Posterior cingulate gyrus (tissue), 11 donors: ENCODE data around the gene IGF1R.

Experiments
- DNase-seq, 10 donors: peaks; one replicate each; pipeline versions ENCODE4 v3.0.0 to v3.0.0-alpha.2; 2020 to 2021; ENCODE audit warnings: mixed read lengths in 3 of 10
- intact Hi-C: fragments of 100-400 bp; cut with DNase I; formaldehyde crosslinking; loops from one replicate; pipeline ENCODE4 v1.15.1; 2023

Gene IGF1R

DNA sequence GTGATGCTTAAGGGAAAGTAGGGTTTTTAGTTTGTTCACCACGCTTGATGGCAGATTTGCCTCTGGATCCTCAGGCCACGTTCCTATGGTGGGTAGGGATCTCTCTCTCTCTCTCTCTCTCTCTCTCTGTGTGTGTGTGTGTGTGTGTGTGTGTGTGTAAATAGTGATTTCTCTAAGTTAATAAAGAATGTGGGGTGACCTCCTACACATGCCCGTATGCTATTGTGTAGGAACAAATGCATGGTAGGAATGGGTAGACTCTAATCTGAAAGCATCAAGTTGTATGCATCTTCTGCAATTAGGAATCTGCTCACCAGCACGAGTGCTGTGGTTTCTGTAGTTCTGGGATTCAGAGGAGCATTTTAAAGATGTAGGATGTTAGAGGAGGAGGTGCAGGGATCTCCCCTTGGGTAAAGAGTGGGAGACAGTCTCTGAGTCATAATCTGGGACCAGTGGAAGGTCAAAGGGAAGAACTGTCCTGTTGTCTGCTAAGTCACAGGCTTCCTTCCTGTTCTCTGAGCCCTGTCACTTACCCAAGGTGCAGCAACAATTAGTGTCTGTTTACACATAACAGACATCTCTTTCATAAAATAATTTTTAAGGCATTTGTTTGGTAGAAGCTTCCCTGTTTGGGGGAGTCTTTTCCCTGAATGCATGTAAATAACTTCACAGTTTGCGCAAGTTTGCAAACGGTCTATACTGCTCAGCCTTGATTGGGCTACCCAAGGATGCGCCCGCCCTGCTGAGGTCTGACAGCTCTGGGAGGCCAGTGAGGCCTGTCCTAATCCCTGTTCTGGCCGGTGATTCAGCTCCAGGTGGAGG lies 139.8 kb downstream of the IGF1R start:
- intact Hi-C loops = no loop called here
- no peak for DNase-seq

DNA sequence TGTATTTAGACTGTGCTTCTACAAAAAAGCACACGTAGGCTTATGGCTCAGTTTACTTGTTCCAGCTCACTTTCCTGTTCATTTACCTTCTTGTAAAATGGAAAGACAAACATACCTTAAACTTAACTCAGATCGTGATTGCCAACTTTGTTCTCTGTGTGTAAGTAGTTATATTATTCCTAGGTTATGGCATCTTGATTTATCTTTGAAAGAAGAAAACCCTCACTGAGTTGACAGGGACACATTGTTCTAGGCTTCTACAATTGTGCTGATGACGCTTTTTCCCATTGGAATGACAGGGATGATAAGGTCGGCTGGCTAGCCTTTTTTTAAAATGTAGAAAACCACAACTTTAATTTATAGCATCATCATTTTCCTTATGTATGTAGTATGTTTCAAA lies 140.7 kb downstream of the IGF1R start:
- intact Hi-C loops = no loop called here

DNA sequence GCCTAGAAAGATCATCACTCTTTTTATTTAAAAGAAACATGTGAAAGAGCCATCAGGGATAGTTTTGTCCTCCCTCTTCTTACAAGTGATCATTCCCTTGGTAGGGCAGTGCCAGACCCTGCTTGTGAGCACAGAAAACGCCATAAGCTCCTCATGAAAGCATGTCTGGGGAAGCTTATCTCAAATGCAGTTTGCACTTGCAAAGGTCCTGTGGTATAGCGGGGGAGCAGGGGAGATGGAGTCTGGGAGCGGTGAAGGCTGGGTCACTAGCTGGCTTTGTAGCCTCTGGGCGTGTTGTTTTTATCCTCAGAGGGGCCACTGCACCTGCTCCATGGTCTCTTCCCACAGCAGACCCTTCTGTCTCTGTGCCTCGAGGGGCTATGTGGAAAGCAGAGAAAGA lies 141.9 kb downstream of the IGF1R start:
- intact Hi-C loops = no loop called here
- DNase-seq = no peak

More for the DNA sequence above, 140.7 kb downstream of the IGF1R start:
- no peak for DNase-seq

DNA sequence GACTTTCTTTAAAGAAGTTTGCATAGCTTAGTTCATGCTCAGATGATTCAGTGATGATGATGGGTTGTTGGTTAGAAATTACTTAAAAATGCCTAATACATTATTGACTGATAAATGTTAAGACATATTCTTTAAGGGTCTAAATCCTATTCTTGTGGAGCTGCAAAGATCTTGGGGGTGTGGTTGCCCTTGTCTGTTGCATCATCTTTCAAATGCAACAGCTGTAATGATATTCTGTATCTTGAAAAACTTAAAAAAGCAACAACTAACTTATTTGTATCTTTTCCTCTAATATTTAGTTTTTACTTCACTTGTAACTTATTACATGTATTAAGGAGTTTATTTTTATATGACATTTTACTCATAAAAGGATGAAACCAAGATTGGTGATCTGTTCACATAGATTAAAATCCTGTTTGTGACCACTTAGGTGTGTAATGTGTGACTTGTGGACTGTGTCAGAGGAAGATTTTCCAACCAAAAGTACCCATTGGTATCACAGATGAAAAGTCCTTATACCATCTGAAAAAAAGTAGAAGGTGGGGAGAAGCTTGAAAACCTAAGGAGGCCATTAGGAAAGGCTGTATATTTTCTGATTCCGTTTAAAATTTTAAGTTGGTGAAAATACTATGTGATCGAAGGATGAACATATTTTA lies 142.8 kb downstream of the IGF1R start:
- no peak for DNase-seq
- intact Hi-C loops = no loop called here

DNA sequence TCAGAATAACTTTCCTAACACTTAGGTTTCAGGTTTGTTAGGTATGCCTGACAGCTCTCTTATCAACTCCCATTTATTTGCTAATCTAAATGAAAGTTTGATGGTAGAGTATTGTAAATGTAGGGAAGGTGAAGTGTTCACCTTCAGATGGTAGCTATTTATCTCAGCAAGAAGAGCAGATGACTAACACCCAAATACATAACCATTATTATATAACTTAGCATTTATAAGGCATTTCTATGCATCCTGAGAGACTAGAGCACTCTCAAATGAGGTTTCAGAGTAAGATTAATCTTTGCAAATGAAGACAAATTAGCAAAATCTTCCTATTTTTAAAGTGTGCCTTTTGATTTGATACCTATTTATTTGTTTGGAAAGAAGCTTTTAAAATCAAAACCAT lies 143.8 kb downstream of the IGF1R start:
- DNase-seq = no peak
- intact Hi-C loops = no loop called here

DNA sequence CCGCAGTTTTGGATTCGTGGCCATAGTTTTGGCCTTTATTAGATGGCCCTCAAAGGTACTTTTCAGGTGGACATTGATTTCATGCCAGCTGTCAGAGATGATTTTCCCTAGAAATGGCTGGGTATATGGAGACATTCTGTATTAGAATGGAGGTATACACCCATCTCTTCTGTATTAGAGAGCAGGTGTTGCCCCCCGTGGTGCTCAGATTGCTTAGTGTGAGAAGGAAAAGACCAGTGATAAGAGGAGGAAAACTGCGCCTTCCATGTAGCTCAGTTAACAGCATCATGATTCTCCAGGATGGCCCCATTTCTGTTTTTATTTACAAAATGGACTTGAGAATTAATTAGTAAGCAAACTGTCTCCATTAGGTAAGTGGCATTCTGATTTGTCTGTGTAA lies 145.9 kb downstream of the IGF1R start:
- intact Hi-C loops = no loop called here
- no peak for DNase-seq

DNA sequence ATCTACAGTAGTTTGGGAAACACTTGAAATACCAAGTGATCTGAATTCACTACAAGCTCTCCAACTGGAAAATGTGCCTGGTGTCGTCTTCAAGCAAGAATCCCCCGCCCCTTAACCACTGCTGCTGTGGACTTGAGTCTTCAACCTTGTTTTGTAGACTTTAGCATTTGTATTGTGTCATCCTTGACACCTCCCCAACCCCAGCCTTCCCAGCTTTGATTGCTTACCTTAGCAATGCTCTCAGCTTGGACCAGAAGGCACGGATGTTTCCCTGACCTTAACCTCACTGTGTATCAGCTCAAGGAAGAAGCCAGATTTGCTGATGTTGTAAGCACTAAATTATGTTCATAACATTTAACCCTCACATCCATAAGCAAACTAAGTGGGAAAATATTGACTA lies 146.4 kb downstream of the IGF1R start:
- DNase-seq = no peak
- intact Hi-C loops = no loop called here

DNA sequence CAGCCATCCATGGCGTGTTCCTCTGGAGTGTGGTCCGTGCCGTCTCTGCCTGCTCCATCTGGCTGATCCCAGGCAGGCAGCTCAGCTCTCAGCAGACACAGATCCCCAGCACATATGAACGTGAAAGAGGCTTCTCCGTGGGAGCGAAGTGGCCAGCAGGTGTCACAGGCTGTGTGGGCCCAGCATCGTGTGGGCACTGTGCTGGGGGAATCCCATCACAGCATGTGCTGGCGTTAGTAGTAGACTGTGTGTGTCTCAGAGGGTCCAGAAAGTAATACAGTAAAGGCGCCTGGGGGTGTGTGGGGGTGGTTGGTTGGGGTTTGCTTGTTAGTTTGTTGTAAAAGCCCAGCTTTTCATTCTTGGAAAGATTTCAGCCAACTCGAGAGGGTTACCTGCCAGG lies 147.6 kb downstream of the IGF1R start:
- DNase-seq = peak in 3 of 10 donors; percentile 19 to 87 (median 33)
- intact Hi-C loops = no loop called here

DNA sequence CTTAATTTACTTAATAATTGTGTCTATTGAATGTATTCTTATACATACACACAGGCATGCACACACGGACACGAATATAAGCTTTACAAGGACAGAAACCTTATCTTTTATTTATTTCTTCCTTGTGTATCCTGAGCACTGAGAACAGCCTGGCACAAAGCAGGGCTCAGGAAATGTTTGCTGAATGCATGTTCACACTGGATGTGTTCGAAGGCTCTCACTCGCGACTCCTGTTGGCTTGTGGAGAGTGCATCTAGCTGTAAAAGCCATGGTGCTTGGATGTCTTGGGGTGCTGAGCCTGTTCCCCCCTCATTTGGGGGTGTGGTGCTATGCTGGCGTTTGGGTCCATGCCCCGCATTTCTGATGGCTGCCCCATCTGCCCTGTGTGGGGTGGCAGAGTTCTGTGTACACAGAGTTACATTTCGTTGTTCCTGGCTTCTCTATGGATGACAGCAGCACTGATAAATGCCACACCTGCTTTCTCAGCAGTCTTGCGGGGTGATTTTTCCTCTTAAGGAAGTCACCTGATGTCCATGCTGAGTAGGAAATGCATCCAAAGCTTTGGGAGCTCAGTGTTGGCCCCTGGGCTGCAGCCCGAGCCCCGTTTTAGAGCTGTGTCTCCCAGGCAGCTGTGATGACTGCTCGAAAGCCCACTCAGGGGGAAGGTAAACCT lies 148.5 kb downstream of the IGF1R start:
- intact Hi-C loops = no loop called here
- no peak for DNase-seq

DNA sequence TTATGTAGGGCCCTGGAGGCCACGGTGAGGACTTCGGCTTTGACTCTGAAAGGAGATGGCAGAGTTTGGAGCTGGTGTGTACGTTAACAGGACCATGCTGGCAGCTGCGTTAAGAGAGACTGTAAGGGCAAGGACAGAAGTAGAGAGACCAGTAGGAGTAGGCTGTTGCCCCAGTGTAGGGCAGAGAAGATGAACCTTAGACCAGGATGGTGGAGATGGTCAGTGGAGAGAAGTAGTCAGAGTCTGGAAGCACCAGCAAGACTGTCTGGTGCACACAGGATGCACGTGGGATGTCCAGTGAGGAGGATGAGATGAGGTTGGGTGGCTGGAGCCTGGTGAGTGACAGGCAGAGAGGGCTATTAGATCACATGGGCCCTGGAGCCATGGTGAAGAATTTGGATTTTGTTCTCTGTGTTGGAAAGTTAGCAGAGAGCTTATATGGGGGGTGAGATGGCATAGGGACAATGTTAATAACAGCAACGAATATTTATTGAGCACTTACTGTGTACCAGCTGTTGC lies 150.1 kb downstream of the IGF1R start:
- intact Hi-C loops = loop anchor here (2.0 kb wide), 1 partner anchor 18 kb away; no protein-coding TSS in a partner anchor
- no peak for DNase-seq

DNA sequence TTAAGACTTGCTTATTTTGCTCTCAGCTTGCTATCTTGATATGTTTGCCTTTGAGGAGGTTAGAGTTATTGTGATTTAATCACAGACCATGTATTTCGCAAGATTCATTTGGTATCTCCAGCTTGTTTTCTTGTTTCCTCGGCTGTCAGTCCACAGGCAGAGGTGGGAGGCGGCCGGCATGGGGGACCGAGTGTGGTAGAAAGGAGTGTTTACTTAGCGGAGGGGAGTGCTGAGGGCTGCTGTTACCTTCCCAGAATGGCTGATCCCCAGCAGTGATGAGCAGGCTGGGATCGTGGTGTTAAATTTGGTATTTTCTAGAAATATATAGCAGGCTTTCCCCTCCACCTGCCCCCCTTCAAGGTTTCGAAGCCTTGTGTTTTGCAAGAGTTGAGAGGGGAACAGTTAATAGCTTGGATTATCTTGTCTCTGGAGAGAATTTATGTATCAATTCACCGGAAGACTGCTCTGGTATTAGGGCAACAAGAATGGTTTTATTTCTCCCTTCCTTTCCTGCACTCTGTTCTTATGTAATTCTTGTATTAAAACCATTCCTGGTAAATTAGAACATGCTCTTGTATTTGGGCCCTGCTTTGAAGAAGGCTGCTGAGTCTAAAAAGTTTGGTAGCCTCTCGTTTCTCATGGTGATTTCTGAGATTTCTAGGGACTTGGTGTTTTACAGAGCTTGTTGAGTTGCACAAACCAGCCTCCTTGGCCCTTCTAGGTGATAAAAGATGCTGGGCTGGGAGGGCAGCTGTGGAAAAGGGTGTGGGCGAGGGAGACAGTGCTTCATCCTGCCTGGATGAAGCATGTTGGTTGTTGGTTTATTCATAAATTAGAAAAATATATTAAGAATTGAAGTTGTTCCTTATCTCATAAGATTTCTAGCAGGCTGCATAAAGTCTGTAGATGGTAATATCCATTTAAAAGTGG lies 151.4 kb downstream of the IGF1R start:
- intact Hi-C loops = loop anchor here (2.0 kb wide), 3 partner anchors 15 to 151 kb away; partner anchors contain the start of gene IGF1R
- peak in 1 of 10 donors; percentile 74 for DNase-seq

DNA sequence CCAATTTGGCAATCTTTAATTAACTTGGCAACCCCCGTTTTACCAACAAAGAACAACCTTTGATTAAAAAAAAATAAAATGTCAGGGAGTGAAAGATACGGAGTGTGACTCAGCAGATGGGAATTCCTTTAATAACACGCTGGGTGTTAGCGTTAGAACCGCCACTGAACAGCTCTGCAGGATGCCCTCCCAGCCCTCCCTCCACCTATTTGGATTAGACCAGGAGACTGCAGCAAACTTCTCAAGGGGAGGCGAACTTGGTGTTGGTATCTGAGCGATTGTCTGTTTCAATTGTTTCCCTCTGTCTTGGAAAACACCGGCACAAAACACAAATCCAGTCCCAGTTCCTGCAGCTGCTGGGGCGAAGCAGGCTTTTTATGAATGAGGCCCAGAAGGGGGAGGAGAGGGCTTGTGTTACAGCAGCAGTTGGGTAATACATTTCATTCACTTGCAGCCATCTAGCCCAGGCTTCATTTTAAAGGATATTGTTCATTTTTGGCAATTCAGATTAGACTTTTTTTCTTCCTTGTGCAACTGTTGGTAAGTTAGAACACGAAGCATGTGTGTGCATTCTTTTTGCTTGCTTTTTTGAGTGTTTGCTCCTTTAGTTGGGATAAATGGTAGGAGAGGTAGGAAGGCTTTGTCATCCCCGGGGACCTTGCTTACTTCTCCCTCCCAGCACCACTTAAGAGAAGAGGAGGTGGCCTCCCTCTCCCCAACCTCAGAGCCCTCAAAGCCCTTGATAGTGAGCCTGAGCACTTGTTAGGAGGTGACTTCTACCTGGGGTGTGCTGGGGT lies 152.3 kb downstream of the IGF1R start:
- intact Hi-C loops = loop anchor here (2.0 kb wide), 2 partner anchors 14 to 152 kb away; partner anchors contain the start of gene IGF1R
- peak; percentile 38 to 95 (median 66) for DNase-seq

DNA sequence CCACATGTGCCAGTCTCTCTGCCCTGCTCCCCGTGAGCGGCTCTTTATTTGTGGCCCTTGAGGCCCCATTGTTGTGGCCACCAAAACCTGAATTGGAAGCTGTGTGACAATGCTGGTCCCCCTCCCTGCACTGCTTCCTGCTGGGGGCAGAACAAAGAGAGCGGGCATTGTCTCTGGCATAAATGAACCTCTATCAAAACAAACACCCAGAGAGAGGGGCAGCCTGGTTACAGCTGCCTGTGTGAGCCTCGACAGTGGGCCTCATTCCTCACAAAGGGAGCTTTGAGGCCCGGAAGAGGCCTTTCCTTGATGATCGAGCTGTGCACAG lies 152.9 kb downstream of the IGF1R start:
- intact Hi-C loops = loop anchor here (2.0 kb wide), 2 partner anchors 14 to 152 kb away; partner anchors contain the start of gene IGF1R
- peak; percentile 44 to 97 (median 76) for DNase-seq

DNA sequence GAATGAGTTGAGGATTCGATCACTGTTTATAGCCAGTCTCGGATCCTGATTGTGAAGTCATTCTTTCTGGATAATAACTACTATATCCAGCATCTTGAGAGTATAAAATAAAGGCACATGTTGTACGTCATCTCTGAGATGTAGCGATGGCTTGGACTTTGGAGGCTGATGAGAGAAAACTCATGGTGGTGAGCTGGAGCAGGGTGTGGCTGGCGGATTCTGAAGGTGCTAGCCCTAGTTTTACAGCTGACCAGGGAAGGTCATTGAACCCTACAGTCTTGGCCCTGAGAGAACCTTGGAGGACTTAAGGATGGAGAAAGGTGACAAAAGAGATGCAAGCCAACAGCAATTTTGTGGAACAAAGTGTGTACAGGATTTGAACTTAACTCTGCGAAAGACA lies 153.8 kb downstream of the IGF1R start:
- intact Hi-C loops = no loop called here

DNA sequence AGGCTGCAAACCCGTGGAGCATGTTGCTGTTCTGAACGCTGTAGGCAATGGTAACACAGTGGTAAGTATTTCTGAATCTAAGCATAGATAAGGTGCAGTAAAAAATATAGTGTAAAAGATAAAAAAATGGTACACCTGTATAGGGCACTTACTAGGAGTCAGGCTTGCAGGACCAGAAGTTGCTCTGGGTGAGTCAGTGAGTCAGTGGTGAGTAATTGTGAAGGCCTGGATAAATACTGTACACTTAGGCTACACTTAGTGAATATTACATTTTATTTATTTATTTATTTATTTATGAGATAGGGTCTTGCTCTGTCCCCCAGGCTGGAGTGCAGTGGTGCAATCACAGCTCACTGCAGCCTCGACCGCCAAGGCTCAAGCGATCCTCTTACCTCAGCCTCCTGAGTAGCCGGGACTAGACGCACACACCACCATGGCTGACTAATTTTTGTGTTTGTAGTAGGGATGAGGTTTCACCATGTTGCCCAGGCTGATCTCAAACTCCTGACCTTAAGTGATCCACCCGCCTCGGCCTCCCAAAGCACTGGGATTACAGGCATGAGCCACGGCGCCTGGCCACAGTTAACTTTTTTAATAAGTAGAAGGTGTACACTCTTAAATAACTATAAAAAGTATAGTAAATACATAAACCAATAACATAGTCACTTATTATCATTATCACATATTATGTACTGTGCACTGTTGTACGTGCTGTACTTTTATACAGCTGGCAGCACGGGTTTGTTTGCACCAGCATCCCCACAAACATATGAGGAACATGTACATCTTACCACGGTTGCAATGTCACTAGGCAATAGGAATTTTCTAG lies 155.1 kb downstream of the IGF1R start:
- DNase-seq = no peak
- intact Hi-C loops = no loop called here

More for the DNA sequence above, 153.8 kb downstream of the IGF1R start:
- DNase-seq = no peak

DNA sequence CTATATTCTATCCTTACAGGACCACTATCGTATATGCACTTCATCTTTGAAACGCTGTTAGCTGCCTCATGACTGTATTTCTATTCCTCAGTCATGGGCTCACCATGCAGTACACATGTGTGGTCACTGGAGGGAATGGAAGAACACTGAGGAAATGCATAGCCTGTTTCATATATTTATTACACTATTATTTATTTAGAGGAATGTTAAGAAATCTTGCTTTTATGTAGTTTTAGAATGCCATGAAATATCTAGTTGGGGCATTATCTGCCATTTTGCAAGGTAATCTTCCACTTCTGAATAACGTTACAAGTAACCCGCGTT lies 155.7 kb downstream of the IGF1R start:
- no peak for DNase-seq
- intact Hi-C loops = no loop called here

DNA sequence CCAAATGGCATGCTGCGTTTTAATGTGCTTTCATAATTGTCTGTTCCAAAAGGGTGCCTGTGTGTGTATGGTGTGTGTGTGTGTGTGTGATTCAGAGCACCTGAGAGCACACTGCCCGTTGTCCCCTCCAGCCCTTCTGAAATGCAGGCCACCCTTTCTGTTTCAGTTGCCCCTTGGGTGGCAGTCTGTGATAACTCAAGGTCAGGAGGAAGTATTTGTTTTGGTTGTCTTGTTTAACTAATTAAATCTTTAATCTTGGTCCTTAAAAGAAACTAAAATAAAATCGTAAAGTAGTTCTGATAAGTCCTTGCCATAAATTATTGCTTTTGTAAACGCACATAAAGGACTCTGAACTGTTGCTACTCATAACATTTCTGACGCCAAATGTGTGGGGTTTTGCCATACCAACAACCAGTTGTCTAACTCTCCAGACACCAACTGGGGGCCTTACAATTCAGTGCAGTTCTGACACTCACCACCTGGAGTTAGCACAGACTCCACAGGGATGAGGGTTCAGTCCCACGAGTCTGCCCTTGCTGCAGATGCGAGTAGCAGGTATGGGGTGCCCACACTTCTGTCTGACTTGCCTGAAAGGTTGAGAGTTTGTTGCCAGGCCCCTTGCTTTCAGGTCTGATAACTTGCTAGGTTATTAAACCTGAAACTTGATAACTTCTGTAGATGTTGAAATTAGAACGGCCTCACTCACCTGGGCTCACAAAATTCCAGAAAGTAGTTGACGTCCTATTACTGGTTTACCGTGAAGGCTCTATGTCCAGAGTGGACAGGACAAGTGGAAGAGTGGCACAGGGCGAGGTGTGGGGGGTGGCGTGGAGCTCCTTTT lies 157.3 kb downstream of the IGF1R start:
- no peak for DNase-seq
- intact Hi-C loops = no loop called here
